ENCODE results near the gene VPS13D.

Gene VPS13D

GRCh38 chr1:12407050-12407961, 177.5 kb downstream of the VPS13D start:
- DNase-seq: no peak

GRCh38 chr1:12407962-12408454, 178.2 kb downstream of the VPS13D start:
- no peak for DNase-seq

- DNase-seq: no peak
Observed at GRCh38 chr1:12408662-12409061, 178.8 kb downstream of the VPS13D start.

GRCh38 chr1:12409681-12410080, 179.9 kb downstream of the VPS13D start:
- DNase-seq: no peak

GRCh38 chr1:12410351-12410750, 180.5 kb downstream of the VPS13D start:
- DNase-seq: no peak

- DNase-seq: no peak
Observed at GRCh38 chr1:12411098-12411497, 181.3 kb downstream of the VPS13D start.

- no peak for DNase-seq
Observed at GRCh38 chr1:12411747-12412146, 181.9 kb downstream of the VPS13D start.

GRCh38 chr1:12412439-12412838, 182.6 kb downstream of the VPS13D start:
- no peak for DNase-seq

- no peak for DNase-seq
Observed at GRCh38 chr1:12413664-12414410, 184.0 kb downstream of the VPS13D start.

- no peak for DNase-seq
Observed at GRCh38 chr1:12414444-12415018, 184.7 kb downstream of the VPS13D start.

GRCh38 chr1:12415038-12415466, 185.2 kb downstream of the VPS13D start:
- DNase-seq: no peak

GRCh38 chr1:12416101-12416500, 186.3 kb downstream of the VPS13D start:
- DNase-seq: no peak

- DNase-seq: no peak
Observed at GRCh38 chr1:12416744-12417143, 186.9 kb downstream of the VPS13D start.

GRCh38 chr1:12417389-12417788, 187.6 kb downstream of the VPS13D start:
- DNase-seq: no peak

GRCh38 chr1:12420171-12420570, 190.3 kb downstream of the VPS13D start:
- no peak for DNase-seq

- no peak for DNase-seq
Observed at GRCh38 chr1:12422488-12422887, 192.7 kb downstream of the VPS13D start.

GRCh38 chr1:12424087-12424529, 194.3 kb downstream of the VPS13D start:
- DNase-seq: no peak

GRCh38 chr1:12424793-12425192, 195.0 kb downstream of the VPS13D start:
- no peak for DNase-seq

GRCh38 chr1:12426030-12426429, 196.2 kb downstream of the VPS13D start:
- no peak for DNase-seq

GRCh38 chr1:12428334-12428733, 198.5 kb downstream of the VPS13D start:
- no peak for DNase-seq

GRCh38 chr1:12430525-12430924, 200.7 kb downstream of the VPS13D start:
- no peak for DNase-seq

GRCh38 chr1:12432897-12433296, 203.1 kb downstream of the VPS13D start:
- DNase-seq: no peak

GRCh38 chr1:12433323-12434053, 203.7 kb downstream of the VPS13D start:
- DNase-seq: peak; percentile 71

Data from NCI-H146 (cell line).